Esophagus squamous epithelium (tissue), 4 donors: ENCODE measurements around the gene UBXN4.

Experiments
- POLR2A ChIP-seq, 4 donors: fragments of 450-650 bp; IDR thresholded peaks; one replicate each; pipeline ENCODE4 v1.6.1; 2017; ENCODE audit warnings: antibody characterized with exemption in 4 of 4, mild to moderate bottlenecking in 4 of 4, moderate library complexity in 3 of 4
- TF ChIP-seq, protein P1 (sequence below), 6 experiments: fragments of 450-650 bp in 4 of 6; fragments of 200-600 bp in 2 of 6; sonication (generic) in 2 of 6; IDR thresholded peaks; one replicate each; pipeline ENCODE4 v1.5.1; 2016 to 2019; ENCODE audit warnings: antibody characterized with exemption in 6 of 6, mild to moderate bottlenecking in 4 of 6, moderate library complexity in 4 of 6

DNA sequence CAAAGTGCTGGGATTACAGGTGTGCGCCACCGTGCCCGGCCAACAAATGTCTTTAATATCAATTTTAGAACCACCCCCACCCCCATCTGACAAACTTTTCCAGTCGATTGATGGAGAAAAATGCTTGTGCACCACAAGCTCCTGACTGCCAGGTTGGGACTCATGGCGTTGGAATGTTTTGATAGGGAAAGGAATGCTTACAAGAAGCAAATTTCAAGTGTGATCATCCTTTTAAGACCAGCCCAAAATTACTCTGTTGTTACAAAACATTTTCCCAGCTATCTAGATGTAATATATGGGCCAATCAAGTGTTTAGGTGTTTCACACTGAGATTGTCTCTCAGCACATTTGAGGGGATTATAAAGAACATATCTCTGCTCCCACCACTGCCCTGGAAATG is 45.2 kb downstream of the UBXN4 start:
- TF ChIP-seq, protein P1, sequence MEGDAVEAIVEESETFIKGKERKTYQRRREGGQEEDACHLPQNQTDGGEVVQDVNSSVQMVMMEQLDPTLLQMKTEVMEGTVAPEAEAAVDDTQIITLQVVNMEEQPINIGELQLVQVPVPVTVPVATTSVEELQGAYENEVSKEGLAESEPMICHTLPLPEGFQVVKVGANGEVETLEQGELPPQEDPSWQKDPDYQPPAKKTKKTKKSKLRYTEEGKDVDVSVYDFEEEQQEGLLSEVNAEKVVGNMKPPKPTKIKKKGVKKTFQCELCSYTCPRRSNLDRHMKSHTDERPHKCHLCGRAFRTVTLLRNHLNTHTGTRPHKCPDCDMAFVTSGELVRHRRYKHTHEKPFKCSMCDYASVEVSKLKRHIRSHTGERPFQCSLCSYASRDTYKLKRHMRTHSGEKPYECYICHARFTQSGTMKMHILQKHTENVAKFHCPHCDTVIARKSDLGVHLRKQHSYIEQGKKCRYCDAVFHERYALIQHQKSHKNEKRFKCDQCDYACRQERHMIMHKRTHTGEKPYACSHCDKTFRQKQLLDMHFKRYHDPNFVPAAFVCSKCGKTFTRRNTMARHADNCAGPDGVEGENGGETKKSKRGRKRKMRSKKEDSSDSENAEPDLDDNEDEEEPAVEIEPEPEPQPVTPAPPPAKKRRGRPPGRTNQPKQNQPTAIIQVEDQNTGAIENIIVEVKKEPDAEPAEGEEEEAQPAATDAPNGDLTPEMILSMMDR (IDR thresholded peaks at IDR 0.05): no peak
- no peak for TF ChIP-seq POLR2A (IDR thresholded peaks at IDR 0.05)
